Measurements from ENCODE around the gene RUBCN. TPM values are rescaled to one million over a fixed set of nuclear protein-coding genes. Genes with fewer than 3 reads are reported as not detected.

Gene RUBCN
- total and polyA plus RNA-seq, 2 donors (not counting 1 experiment from before 2014, with no cell fraction given), result 57.3 to 423 TPM

DNA sequence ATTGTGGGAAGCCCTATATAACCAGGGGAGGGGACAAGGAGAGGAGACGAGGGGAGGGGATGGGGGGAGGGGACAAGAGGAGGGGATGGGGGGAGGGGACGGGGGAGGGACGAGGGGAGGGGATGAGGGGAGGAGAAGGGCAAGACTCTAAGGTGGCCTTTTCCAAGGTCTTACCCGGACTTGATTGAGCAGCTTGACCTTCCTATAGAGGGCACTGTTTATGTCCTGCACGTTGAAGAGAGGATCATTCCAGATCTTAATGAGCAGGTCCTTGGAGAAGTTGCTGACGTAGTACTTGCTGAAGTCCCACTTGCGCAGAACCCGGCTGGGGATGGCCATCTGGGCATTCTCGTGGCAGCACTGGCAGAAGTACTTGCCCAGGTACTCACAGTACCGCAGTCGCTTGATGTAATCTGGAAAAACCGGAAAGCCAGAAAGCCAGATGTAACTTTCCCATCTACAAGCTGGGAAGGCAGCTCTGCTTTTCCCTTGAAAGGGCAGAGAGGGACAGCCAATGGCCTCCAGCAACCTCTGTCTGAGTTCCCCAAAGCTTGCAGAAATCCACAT is 55.7 kb downstream of the RUBCN start:
- Histone ChIP-seq H3K9ac (ENCODE audit: low read length) (no peak overlapping the region), H3K36me3 (replicated peaks in 1 of 2; ENCODE audit: control extremely low read depth in 1 of 2, control insufficient read depth in 1 of 2, extremely low read depth in 1 of 2, insufficient read depth in 2 of 2, low read length in 1 of 2) (peaks cover 15 to 59% of the 10 kb centered on the region in 2 experiments), H3K27me3 (replicated peaks in 1 of 4; ENCODE audit: control extremely low read depth in 1 of 4, control insufficient read depth in 3 of 4, insufficient read depth in 4 of 4, low read length in 3 of 4) (no peaks in the 10 kb centered on the region), H3K4me3 (ENCODE audit: control extremely low read depth in 1 of 5, extremely low read depth in 1 of 5, insufficient read depth in 1 of 5, low read depth in 2 of 5, low read length in 4 of 5) (no peak overlapping the region), H3K9me3 (ENCODE audit: control extremely low read depth in 1 of 3, control insufficient read depth in 2 of 3, insufficient read depth in 1 of 3, low read length in 2 of 3) (no peaks in the 10 kb centered on the region), H2AFZ (ENCODE audit: insufficient read depth, low read depth, low read length, poor library complexity, severe bottlenecking) (no peak overlapping the region), H3K4me1 (ENCODE audit: control insufficient read depth in 2 of 2, insufficient read depth in 2 of 2, low read length in 2 of 2) (no peaks in the 10 kb centered on the region), H3K4me2 (replicated peaks; ENCODE audit: low read depth, low read length, poor library complexity, severe bottlenecking) (no peak overlapping the region), H4K20me1 (ENCODE audit: control insufficient read depth, insufficient read depth, low read length, poor library complexity, severe bottlenecking) (no peaks in the 10 kb centered on the region), H3K79me2 (ENCODE audit: control insufficient read depth, insufficient read depth, low read length) (no peaks in the 10 kb centered on the region), H3K27ac (ENCODE audit: low read length in 2 of 2) (no peak overlapping the region)
- intact Hi-C loops (cut with micrococcal nuclease), result no loop called here
- Mint-ChIP-seq H3K4me1 (no peaks in the 10 kb centered on the region), H3K27me3 (no peaks in the 10 kb centered on the region), H3K9me3 (ENCODE audit: insufficient read depth) (no peaks in the 10 kb centered on the region), H3K27ac (no peak overlapping the region), H3K4me3 (no peak overlapping the region)
- POLR2A ChIA-PET, result no interaction called here
- 98% methylated on average over 9 of the region's 12 CpGs for WGBS (ENCODE audit: insufficient coverage)
- DNase-seq (no peak), ATAC-seq (ENCODE audit: low read depth) (no peak)
- CTCF ChIA-PET, result interaction anchor here (2.1 kb wide), 1 partner anchor 82 kb away, joined by 6 read pairs; no protein-coding TSS in a partner anchor
- TF ChIP-seq, protein P1, sequence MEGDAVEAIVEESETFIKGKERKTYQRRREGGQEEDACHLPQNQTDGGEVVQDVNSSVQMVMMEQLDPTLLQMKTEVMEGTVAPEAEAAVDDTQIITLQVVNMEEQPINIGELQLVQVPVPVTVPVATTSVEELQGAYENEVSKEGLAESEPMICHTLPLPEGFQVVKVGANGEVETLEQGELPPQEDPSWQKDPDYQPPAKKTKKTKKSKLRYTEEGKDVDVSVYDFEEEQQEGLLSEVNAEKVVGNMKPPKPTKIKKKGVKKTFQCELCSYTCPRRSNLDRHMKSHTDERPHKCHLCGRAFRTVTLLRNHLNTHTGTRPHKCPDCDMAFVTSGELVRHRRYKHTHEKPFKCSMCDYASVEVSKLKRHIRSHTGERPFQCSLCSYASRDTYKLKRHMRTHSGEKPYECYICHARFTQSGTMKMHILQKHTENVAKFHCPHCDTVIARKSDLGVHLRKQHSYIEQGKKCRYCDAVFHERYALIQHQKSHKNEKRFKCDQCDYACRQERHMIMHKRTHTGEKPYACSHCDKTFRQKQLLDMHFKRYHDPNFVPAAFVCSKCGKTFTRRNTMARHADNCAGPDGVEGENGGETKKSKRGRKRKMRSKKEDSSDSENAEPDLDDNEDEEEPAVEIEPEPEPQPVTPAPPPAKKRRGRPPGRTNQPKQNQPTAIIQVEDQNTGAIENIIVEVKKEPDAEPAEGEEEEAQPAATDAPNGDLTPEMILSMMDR (IDR thresholded peaks at IDR 0.05), result no peak
- TF ChIP-seq EZH2 (IDR thresholded peaks at IDR 0.05; ENCODE audit: borderline replicate concordance, insufficient read depth, low read depth, low read length, poor library complexity, severe bottlenecking), result no peak

DNA sequence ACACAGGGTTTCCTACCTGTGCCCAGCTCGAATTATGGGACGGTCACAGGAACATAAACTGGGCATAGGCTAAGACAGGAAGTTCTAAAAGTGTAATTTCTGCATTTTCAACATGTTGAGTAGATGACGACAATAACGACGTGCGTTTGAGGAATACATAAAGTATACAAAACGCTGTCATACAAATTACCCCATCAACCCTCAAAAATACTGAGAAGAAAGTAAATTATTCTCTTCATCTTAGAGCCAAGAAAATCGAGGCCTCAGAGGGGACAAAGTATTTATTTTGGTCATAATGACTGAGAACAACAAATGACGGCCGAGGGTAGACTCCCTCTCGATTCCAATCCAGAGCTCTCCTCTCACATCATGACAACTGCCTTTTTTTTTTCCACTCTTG is 60.8 kb downstream of the RUBCN start:
- peaks cover 3 to 21% of the 10 kb centered on the region in 2 donors for H3K4me1 ChIP-seq (ENCODE audit: control insufficient read depth in 2 of 2, insufficient read depth in 2 of 2, low read length in 2 of 2)
- H3K27ac Mint-ChIP-seq, result peak overlapping the region; percentile 96
- intact Hi-C loops (cut with micrococcal nuclease), result loop anchor here (2.0 kb wide), 1 partner anchor 73 kb away; the partner anchor contains the start of gene FYTTD1
- H3K27me3 ChIP-seq (replicated peaks in 1 of 4; ENCODE audit: control extremely low read depth in 1 of 4, control insufficient read depth in 3 of 4, insufficient read depth in 4 of 4, low read length in 3 of 4), result no peaks in the 10 kb centered on the region
- ChIA-PET CTCF (interaction anchor here (0.6 to 7.1 kb wide), 4 partner anchors 44 to 419 kb away, joined by 3 to 49 read pairs (median 4); no protein-coding TSS in a partner anchor), POLR2A (no interaction called here)
- no peak for TF ChIP-seq EZH2 (IDR thresholded peaks at IDR 0.05; ENCODE audit: borderline replicate concordance, insufficient read depth, low read depth, low read length, poor library complexity, severe bottlenecking)
- TF ChIP-seq, protein P1 (IDR thresholded peaks at IDR 0.05), result no peak
- H3K4me3 ChIP-seq (ENCODE audit: control extremely low read depth in 1 of 5, extremely low read depth in 1 of 5, insufficient read depth in 1 of 5, low read depth in 2 of 5, low read length in 4 of 5), result no peak overlapping the region
- H3K9ac ChIP-seq (ENCODE audit: low read length), result no peak overlapping the region
- ATAC-seq (ENCODE audit: low read depth) (no peak), DNase-seq (no peak)
- WGBS (ENCODE audit: insufficient coverage), result no CpG with 5 or more reads among the region's 11 CpGs
- no peaks in the 10 kb centered on the region for H4K20me1 ChIP-seq (ENCODE audit: control insufficient read depth, insufficient read depth, low read length, poor library complexity, severe bottlenecking)
- peaks cover 47% of the 10 kb centered on the region for H3K4me1 Mint-ChIP-seq
- no peak overlapping the region for H2AFZ ChIP-seq (ENCODE audit: insufficient read depth, low read depth, low read length, poor library complexity, severe bottlenecking)
- no peaks in the 10 kb centered on the region for H3K79me2 ChIP-seq (ENCODE audit: control insufficient read depth, insufficient read depth, low read length)
- H3K9me3 Mint-ChIP-seq (ENCODE audit: insufficient read depth), result no peaks in the 10 kb centered on the region
- no peak overlapping the region for H3K27ac ChIP-seq (ENCODE audit: low read length in 2 of 2)
- H3K4me2 ChIP-seq (replicated peaks; ENCODE audit: low read depth, low read length, poor library complexity, severe bottlenecking), result no peak overlapping the region
- no peak overlapping the region for H3K4me3 Mint-ChIP-seq
- H3K27me3 Mint-ChIP-seq, result no peaks in the 10 kb centered on the region
- peaks cover 0 to 3% (median 0%) of the 10 kb centered on the region in 3 donors for H3K9me3 ChIP-seq (ENCODE audit: control extremely low read depth in 1 of 3, control insufficient read depth in 2 of 3, insufficient read depth in 1 of 3, low read length in 2 of 3)
- H3K36me3 ChIP-seq (replicated peaks in 1 of 2; ENCODE audit: control extremely low read depth in 1 of 2, control insufficient read depth in 1 of 2, extremely low read depth in 1 of 2, insufficient read depth in 2 of 2, low read length in 1 of 2), result peaks cover 0 to 62% of the 10 kb centered on the region in 2 experiments
